ENCODE results near the gene AKT1S1.
A peak's percentile ranks its signal among the peaks of the same experiment; 100 is the strongest.

The AKT1S1 gene

DNA sequence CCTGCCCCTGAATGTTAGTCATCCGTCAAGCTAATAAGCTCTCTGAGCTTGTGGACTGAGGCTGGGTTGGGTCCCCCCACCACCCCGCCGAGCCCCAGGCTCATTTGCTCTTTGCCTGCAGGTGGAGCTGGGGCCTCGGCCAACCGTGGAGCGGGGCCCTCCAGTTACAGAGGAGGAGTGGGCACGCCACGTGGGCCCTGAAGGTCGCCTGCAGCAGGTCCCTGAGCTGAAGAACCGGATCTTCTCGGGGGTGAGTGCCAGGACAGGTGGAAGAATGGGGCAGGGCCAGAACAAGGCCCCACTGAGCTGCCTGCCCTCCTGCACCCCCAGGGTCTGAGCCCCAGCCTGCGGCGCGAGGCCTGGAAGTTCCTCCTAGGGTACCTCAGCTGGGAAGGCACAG, 5.5 kb upstream of the AKT1S1 start:
- no peaks in the 10 kb centered on the region for H3K9me3 ChIP-seq
- H3K36me3 ChIP-seq, result peaks cover 62 to 89% (median 75%) of the 10 kb centered on the region in 3 donors
- no peak for DNase-seq
- no peak overlapping the region for H3K4me3 ChIP-seq
- no peaks in the 10 kb centered on the region for H3K27me3 ChIP-seq
- intact Hi-C loops (cut with DNase I; ENCODE audit: low total_unique reads), result no loop called here
- H3K27ac ChIP-seq, result no peak overlapping the region
- TF ChIP-seq, protein P1, sequence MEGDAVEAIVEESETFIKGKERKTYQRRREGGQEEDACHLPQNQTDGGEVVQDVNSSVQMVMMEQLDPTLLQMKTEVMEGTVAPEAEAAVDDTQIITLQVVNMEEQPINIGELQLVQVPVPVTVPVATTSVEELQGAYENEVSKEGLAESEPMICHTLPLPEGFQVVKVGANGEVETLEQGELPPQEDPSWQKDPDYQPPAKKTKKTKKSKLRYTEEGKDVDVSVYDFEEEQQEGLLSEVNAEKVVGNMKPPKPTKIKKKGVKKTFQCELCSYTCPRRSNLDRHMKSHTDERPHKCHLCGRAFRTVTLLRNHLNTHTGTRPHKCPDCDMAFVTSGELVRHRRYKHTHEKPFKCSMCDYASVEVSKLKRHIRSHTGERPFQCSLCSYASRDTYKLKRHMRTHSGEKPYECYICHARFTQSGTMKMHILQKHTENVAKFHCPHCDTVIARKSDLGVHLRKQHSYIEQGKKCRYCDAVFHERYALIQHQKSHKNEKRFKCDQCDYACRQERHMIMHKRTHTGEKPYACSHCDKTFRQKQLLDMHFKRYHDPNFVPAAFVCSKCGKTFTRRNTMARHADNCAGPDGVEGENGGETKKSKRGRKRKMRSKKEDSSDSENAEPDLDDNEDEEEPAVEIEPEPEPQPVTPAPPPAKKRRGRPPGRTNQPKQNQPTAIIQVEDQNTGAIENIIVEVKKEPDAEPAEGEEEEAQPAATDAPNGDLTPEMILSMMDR (IDR thresholded peaks at IDR 0.05), result no peak
- peaks cover 0 to 15% (median 11%) of the 10 kb centered on the region in 4 donors for H3K4me1 ChIP-seq

DNA sequence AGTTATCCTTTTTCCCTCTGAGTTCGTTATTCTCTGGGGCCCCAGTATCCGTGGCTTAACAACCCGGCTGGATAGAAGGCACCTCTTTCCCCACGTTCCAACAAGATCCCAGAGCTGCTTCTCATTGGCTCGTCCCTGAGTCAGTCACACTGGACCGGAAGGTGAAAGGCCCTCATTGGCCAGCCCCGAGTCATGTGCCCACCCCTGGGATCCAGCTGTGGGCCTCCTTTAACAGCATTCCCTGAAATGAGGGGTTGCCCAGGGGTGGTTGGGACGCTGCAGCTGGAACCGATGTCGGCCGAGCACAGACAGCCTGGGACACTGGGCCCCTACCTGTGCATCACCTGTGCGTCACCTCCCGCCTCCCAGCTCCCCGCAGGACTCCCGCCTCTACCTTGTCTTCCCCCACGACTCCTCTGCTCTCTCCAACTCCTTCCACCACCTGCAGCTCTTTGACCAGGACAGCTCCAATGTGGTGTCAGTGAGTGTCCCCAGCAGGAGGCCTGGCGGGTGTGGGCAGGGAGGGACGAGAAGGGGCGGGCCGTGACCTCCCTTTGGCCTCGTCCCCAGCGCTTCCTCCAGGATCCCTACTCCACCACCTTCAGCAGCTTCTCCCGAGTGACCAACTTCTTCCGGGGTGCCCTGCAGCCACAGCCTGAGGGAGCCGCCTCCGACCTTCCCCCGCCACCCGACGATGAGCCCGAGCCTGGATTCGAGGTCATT, 4.7 kb upstream of the AKT1S1 start:
- TF ChIP-seq, protein P1 (IDR thresholded peaks at IDR 0.05), result no peak
- H3K4me3 ChIP-seq, result no peak overlapping the region
- H3K27ac ChIP-seq, result no peak overlapping the region
- intact Hi-C loops (cut with DNase I; ENCODE audit: low total_unique reads), result no loop called here
- peak in 1 of 2 donors; percentile 60 for DNase-seq
- H3K9me3 ChIP-seq, result no peaks in the 10 kb centered on the region
- no peaks in the 10 kb centered on the region for H3K27me3 ChIP-seq
- peaks cover 0 to 15% (median 11%) of the 10 kb centered on the region in 4 donors for H3K4me1 ChIP-seq
- H3K36me3 ChIP-seq, result peaks cover 62 to 81% (median 67%) of the 10 kb centered on the region in 3 donors

DNA sequence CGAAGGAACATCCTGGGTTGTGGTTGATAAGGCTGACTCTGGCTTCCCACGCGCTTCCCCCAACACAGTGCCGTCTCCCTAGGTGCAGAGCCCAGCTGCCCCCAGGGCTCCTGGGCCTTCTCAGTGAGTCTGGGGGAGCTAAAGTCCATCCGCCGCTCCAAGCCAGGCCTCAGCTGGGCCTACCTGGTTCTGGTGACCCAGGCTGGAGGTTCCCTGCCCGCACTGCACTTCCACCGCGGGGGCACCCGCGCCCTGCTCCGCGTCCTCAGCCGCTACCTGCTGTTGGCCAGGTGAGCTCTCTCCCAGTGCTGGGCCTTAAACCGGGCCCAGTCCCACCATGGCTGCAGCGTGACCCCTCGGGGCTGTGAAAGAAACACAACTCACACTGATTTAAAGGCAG, 4.0 kb upstream of the AKT1S1 start:
- DNase-seq, result peak in 1 of 2 donors; percentile 56
- Histone ChIP-seq H3K9me3 (no peaks in the 10 kb centered on the region), H3K36me3 (peaks cover 62 to 74% (median 65%) of the 10 kb centered on the region in 3 donors), H3K27me3 (no peaks in the 10 kb centered on the region), H3K27ac (no peak overlapping the region), H3K4me3 (no peak overlapping the region), H3K4me1 (peaks cover 0 to 15% (median 11%) of the 10 kb centered on the region in 4 donors)
- intact Hi-C loops (cut with DNase I; ENCODE audit: low total_unique reads), result no loop called here
- TF ChIP-seq, protein P1 (IDR thresholded peaks at IDR 0.05), result no peak

DNA sequence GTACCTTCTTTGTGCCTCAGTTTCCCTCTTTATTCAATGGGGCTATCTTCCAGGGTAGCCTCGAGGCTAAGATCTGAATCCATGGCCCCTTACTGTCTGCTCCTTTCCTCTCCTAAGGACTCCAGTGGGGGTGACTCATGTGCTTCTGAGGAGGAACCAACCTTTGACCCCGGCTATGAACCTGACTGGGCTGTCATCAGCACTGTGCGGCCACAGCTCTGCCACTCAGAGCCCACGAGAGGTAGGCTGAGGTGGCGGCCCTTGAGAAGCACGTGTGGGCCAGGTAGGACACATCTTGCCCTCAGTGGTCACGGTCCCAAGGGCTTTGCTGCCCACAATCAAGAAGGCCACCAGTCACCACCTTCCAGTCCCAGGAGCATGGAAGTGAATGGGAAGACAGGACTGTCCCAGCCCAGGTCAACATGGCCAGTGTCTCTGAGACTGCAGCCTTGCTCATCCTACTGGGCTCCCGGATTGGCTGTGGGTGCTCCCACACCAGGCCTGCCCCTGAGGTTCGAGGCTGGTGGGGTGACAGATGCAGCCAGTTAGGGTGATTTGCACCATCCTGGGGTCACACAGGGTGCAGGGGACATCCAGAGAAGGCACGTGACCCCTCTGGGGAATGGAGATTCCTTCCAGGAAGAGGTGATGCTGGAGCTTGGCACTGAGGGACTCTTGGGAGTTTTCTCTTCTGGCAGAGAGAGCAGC, 3.2 kb upstream of the AKT1S1 start:
- Histone ChIP-seq H3K4me1 (peaks cover 0 to 22% (median 16%) of the 10 kb centered on the region in 4 donors), H3K27me3 (no peaks in the 10 kb centered on the region), H3K9me3 (no peaks in the 10 kb centered on the region), H3K27ac (no peak overlapping the region), H3K36me3 (peaks cover 62 to 66% (median 65%) of the 10 kb centered on the region in 3 donors), H3K4me3 (no peak overlapping the region)
- TF ChIP-seq, protein P1 (IDR thresholded peaks at IDR 0.05), result no peak
- no peak for DNase-seq
- intact Hi-C loops (cut with DNase I; ENCODE audit: low total_unique reads), result no loop called here

DNA sequence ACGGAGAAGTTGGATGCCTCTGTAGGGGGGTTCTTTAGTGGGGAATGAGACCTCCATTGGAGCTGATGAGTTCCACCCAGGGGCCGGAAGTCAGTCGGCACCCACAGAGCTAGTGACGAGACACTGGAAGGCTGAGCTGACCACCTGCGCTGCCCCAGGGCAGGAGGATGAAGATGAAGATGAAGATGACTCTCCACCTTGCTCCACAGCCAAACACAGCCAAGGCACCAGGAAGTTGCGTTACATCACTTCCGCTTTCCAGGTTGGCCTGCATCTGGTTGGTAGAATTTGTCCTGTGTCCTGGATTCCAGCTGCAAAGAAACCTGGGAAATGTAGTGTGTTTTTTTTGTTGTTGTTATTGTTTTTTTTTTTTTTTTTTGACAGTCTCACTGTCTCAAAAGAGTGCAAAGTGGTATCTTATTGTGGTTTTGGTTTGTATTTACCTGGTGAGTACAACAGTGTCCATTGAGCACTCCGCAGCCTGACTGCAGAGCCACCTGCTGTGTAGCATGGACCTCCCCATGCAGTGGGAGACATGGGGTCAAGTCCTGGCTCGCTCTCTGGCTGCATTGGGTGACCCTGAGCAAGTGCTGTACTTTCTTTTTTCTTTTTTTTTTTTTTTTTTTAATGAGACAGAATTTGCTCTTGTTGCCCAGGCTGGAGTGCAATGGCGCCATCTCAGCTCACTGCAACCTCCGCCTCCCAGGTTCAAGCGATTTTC, 2.2 kb upstream of the AKT1S1 start:
- no peak overlapping the region for H3K27ac ChIP-seq
- intact Hi-C loops (cut with DNase I; ENCODE audit: low total_unique reads), result no loop called here

More for the DNA sequence above, 2.2 kb upstream of the AKT1S1 start:
- Histone ChIP-seq H3K4me1 (peaks cover 0 to 31% (median 23%) of the 10 kb centered on the region in 4 donors), H3K9me3 (no peaks in the 10 kb centered on the region), H3K27me3 (no peaks in the 10 kb centered on the region), H3K4me3 (no peak overlapping the region), H3K36me3 (peaks cover 54 to 60% (median 57%) of the 10 kb centered on the region in 3 donors)
- DNase-seq, result no peak
- TF ChIP-seq, protein P1 (IDR thresholded peaks at IDR 0.05), result no peak

All from tibial artery (tissue), 4 donors.